Lower leg skin (tissue), 3 donors: ENCODE measurements around the gene GGT6.

Source experiments
- CTCF ChIP-seq, 3 donors: fragments of 450-650 bp; IDR thresholded peaks; one replicate each; pipeline ENCODE4 v1.5.1; 2016; ENCODE audit warnings: antibody characterized with exemption in 3 of 3, mild to moderate bottlenecking in 3 of 3, moderate library complexity in 2 of 3
- POLR2A ChIP-seq, 2 donors: fragments of 450-650 bp; IDR thresholded peaks; one replicate each; pipeline ENCODE4 v1.6.1; 2016 to 2017; ENCODE audit warnings: antibody characterized with exemption in 2 of 2, mild to moderate bottlenecking in 1 of 2, moderate library complexity in 1 of 2

GRCh38 chr17:4515501-4515900 is 44.9 kb downstream of the GGT6 start:
- TF ChIP-seq CTCF (IDR thresholded peaks at IDR 0.05) = no peak
- TF ChIP-seq POLR2A (IDR thresholded peaks at IDR 0.05) = no peak
